ENCODE measurements around the gene CARS2.
A peak's percentile ranks its signal among the peaks of the same experiment; 100 is the strongest.

CARS2 gene

DNA sequence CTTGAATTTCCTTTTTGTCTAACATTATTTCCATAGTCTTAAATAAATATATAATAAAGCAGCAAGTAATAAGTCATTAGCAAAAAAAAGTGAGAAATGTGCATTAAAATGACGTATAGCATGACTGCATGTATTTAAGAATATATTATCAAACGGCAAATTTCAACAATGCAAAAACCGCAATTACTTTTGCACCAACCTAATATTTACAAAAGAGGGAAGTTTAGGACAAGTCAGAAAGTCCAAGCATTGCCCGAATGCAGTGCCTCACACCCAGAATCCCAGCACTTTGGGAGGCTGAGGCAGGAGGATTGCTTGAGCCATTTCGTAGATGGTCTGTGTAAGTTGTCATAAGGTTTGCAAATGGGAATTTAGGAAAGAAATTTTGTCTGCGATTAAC, 100.8 kb downstream of the CARS2 start:
- in situ Hi-C loops (cut with HindIII; ENCODE audit: low sequenced_read_pairs), result loop anchor here (25.0 kb wide), 1 partner anchor 207 kb away; no protein-coding TSS in a partner anchor
- no peak overlapping the region for H3K4me3 ChIP-seq (ENCODE audit: low read depth, low read length)
- no peak for DNase-seq (ENCODE audit: low read depth)
- TF ChIP-seq CTCF (IDR thresholded peaks at IDR 0.05; ENCODE audit: low read depth, low read length, missing control alignments), result no peak

GRCh38 chr13:110600980-110601379, 104.9 kb downstream of the CARS2 start:
- in situ Hi-C loops (cut with HindIII; ENCODE audit: low sequenced_read_pairs), result loop anchor here (25.0 kb wide), 1 partner anchor 211 kb away; no protein-coding TSS in a partner anchor
- no peak overlapping the region for H3K4me3 ChIP-seq (ENCODE audit: low read depth, low read length)
- DNase-seq (ENCODE audit: low read depth), result no peak
- TF ChIP-seq CTCF (IDR thresholded peaks at IDR 0.05; ENCODE audit: low read depth, low read length, missing control alignments), result no peak

GRCh38 chr13:110600261-110600819, 105.6 kb downstream of the CARS2 start:
- no peak for DNase-seq (ENCODE audit: low read depth)
- no peak overlapping the region for H3K4me3 ChIP-seq (ENCODE audit: low read depth, low read length)
- in situ Hi-C loops (cut with HindIII; ENCODE audit: low sequenced_read_pairs), result loop anchor here (25.0 kb wide), 1 partner anchor 212 kb away; no protein-coding TSS in a partner anchor
- TF ChIP-seq CTCF (IDR thresholded peaks at IDR 0.05; ENCODE audit: low read depth, low read length, missing control alignments), result no peak

DNA sequence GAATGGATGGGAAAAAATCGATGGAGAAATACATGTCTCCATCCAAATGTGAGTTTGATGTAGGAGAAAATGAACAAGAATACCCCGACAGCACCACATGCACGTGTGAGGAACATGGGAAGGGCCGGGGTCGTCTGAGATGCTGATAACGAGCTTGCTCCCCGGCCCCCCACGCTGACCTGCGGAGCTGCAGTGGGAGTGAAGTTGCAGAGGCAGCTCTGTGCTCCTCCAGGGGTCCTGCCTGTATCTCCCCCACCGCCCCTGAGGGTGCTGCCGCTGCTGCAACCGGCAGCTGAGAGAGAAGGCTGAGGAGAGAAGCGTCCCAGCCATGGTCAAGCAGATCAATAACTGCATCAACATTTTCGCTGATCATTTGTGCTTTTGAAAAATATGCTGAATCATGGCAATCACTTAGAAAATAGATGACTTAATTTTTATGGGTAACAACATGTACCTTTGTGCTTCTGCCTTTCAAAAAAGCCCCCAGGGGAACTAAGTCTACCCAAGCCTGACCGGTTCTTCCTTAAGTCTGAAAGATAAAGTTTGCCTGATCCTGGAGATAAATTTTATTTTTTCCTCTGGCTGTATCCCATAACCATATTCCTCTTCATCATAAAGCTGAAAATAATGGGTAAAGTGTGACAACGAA, 108.8 kb downstream of the CARS2 start:
- TF ChIP-seq CTCF (IDR thresholded peaks at IDR 0.05; ENCODE audit: low read depth, low read length, missing control alignments), result no peak
- no peak overlapping the region for H3K4me3 ChIP-seq (ENCODE audit: low read depth, low read length)
- no peak for DNase-seq (ENCODE audit: low read depth)
- in situ Hi-C loops (cut with HindIII; ENCODE audit: low sequenced_read_pairs), result no loop called here

DNA sequence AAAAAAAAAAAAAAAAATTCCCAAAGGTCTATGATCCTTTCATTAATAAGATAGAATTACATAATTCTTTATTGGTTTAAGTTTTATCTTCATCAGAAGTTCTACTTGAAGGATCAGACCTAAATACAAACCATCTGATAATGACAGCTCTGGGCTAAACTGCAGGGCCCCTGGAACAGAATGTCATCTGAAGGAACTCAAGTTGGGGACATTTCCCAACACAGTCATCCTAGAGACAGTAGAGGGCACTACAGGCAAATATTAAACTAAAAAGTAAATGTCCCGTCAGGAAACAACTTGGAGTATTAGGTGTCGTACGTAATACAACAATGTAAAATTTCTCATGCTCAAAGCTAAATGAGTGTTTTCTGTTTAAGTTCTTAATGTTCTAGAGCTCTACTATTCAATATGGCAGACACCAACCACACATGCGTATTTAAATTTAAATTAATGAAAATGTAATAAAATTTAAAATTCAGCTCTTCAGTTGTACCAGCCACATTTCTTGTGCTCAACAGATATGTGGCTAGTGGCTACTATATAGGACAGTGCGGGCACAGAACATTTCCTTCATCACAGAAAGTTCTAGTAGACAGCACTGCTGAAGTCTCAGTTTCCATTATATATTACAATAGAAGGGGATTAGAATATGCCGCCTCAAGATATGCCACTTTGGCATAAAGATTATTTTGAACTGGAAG, 112.3 kb downstream of the CARS2 start:
- H3K4me3 ChIP-seq (ENCODE audit: low read depth, low read length), result no peak overlapping the region
- TF ChIP-seq CTCF (IDR thresholded peaks at IDR 0.05; ENCODE audit: low read depth, low read length, missing control alignments), result peak; percentile 60
- in situ Hi-C loops (cut with HindIII; ENCODE audit: low sequenced_read_pairs), result no loop called here
- peak; percentile 38 for DNase-seq (ENCODE audit: low read depth)

GRCh38 chr13:110592665-110593064, 113.3 kb downstream of the CARS2 start:
- DNase-seq (ENCODE audit: low read depth), result no peak
- H3K4me3 ChIP-seq (ENCODE audit: low read depth, low read length), result no peak overlapping the region
- in situ Hi-C loops (cut with HindIII; ENCODE audit: low sequenced_read_pairs), result no loop called here
- no peak for TF ChIP-seq CTCF (IDR thresholded peaks at IDR 0.05; ENCODE audit: low read depth, low read length, missing control alignments)

All from astrocyte of the cerebellum (primary cell).